CD14-positive monocyte (primary cell): ENCODE measurements around the gene RGS13. TPM values are rescaled to one million over a fixed set of nuclear protein-coding genes. Genes with fewer than 3 reads are reported as not detected.

Experiments used
- DNase-seq, 3 donors: peaks; one replicate each; pipeline ENCODE4 v3.0.0-alpha.2; 2011 to 2022
- H2AFZ ChIP-seq: 2 replicates; pipeline ENCODE4 v1.6.0; 2012; ENCODE audit warnings: mild to moderate bottlenecking, low read depth, low read length, inconsistent platforms; ENCODE audit not compliant: insufficient read depth, poor library complexity, severe bottlenecking
- H3K27ac ChIP-seq, 2 donors: 1 replicate in 1 of 2; 2 replicates in 1 of 2; pipeline ENCODE4 v1.5.1; 2012 to 2013; ENCODE audit warnings: low read length in 2 of 2, control low read depth in 1 of 2, inconsistent platforms in 1 of 2, low read depth in 1 of 2, mild to moderate bottlenecking in 1 of 2
- H3K27me3 ChIP-seq, 2 donors: one replicate each; pipeline versions ENCODE4 v1.6.0 to v1.6.1; 2011 to 2013; ENCODE audit warnings: low read length in 2 of 2; ENCODE audit not compliant: control insufficient read depth in 2 of 2, insufficient read depth in 2 of 2
- H3K36me3 ChIP-seq, 2 donors: replicated peaks in 1 of 2; 1 replicate in 1 of 2; 2 replicates in 1 of 2; pipeline versions ENCODE4 v1.5.1 to v1.6.1; 2012 to 2013; ENCODE audit warnings: low read length in 2 of 2, control low read depth in 1 of 2, inconsistent platforms in 1 of 2, mild to moderate bottlenecking in 1 of 2; ENCODE audit not compliant: insufficient read depth in 2 of 2, control insufficient read depth in 1 of 2
- H3K4me1 ChIP-seq, 2 donors: 1 replicate in 1 of 2; 2 replicates in 1 of 2; pipeline versions ENCODE4 v1.5.1 to v1.6.1; 2012 to 2013; ENCODE audit warnings: low read length in 2 of 2, control low read depth in 1 of 2, inconsistent platforms in 1 of 2, mild to moderate bottlenecking in 1 of 2, moderate library complexity in 1 of 2; ENCODE audit not compliant: insufficient read depth in 2 of 2, control insufficient read depth in 1 of 2
- H3K4me2 ChIP-seq: replicated peaks from 2 replicates; pipeline ENCODE3; 2012; ENCODE audit warnings: low read length, moderate library complexity, mild to moderate bottlenecking; ENCODE audit not compliant: poor library complexity, severe bottlenecking; ENCODE audit errors: extremely low read depth
- H3K4me3 ChIP-seq, 3 experiments: fragments of 200-600 bp in 1 of 3; sonication (generic) in 1 of 3; replicated peaks in 1 of 3; 1 replicate in 2 of 3; 2 replicates in 1 of 3; pipeline ENCODE4 v1.5.1; 2011 to 2013; ENCODE audit warnings: low read length in 3 of 3, mild to moderate bottlenecking in 3 of 3, control low read depth in 2 of 3, low read depth in 2 of 3, inconsistent platforms in 1 of 3, moderate library complexity in 1 of 3
- H3K79me2 ChIP-seq: 2 replicates; pipeline ENCODE4 v1.6.0; 2012; ENCODE audit warnings: mild to moderate bottlenecking, control low read depth, inconsistent platforms, low read length, moderate library complexity; ENCODE audit not compliant: insufficient read depth
- H3K9ac ChIP-seq: 2 replicates; pipeline ENCODE4 v1.6.0; 2017; ENCODE audit warnings: low read length, mild to moderate bottlenecking; ENCODE audit not compliant: insufficient read depth, poor library complexity, severe bottlenecking
- H3K9me3 ChIP-seq, 2 donors: replicated peaks in 1 of 2; 1 replicate in 1 of 2; 2 replicates in 1 of 2; pipeline versions ENCODE4 v1.5.1 to v1.6.1; 2012 to 2013; ENCODE audit warnings: low read length in 2 of 2, control low read depth in 1 of 2; ENCODE audit not compliant: control insufficient read depth in 1 of 2, insufficient read depth in 1 of 2
- H4K20me1 ChIP-seq: 2 replicates; pipeline ENCODE4 v1.6.0; 2012; ENCODE audit warnings: mild to moderate bottlenecking, low read length, control low read depth, moderate library complexity; ENCODE audit not compliant: insufficient read depth
- H3K27ac Mint-ChIP-seq, 7 donors: one replicate each; pipeline ENCODE4 v1.8.0; 2020; ENCODE audit warnings: mild to moderate bottlenecking in 7 of 7, mixed read lengths in 7 of 7, moderate library complexity in 6 of 7, inconsistent platforms in 2 of 7
- H3K27me3 Mint-ChIP-seq, 3 donors: one replicate each; pipeline ENCODE4 v1.8.0; 2021 to 2022; ENCODE audit warnings: low read depth in 3 of 3, mild to moderate bottlenecking in 3 of 3, mixed read lengths in 3 of 3, moderate library complexity in 3 of 3, inconsistent platforms in 1 of 3
- H3K36me3 Mint-ChIP-seq, 2 donors: one replicate each; pipeline ENCODE4 v1.8.0; 2020; ENCODE audit warnings: mixed read lengths in 2 of 2, inconsistent platforms in 1 of 2, mild to moderate bottlenecking in 1 of 2
- H3K4me1 Mint-ChIP-seq: one replicate; pipeline ENCODE4 v1.8.0; 2020; ENCODE audit warnings: mild to moderate bottlenecking, mixed read lengths
- H3K4me3 Mint-ChIP-seq, 2 donors: one replicate each; pipeline ENCODE4 v1.8.0; 2020; ENCODE audit warnings: mild to moderate bottlenecking in 2 of 2, mixed read lengths in 2 of 2, moderate library complexity in 1 of 2
- H3K9me3 Mint-ChIP-seq, 7 donors: one replicate each; pipeline ENCODE4 v1.8.0; 2020 to 2022; ENCODE audit warnings: mixed read lengths in 7 of 7, mild to moderate bottlenecking in 6 of 7, moderate library complexity in 6 of 7, inconsistent platforms in 2 of 7
- WGBS: methylation state at CpG from one replicate; pipeline ENCODE4 v1.1.5; 2013; ENCODE audit warnings: missing lambda C conversion rate; ENCODE audit not compliant: insufficient coverage; 5-methylcytosine and 5-hydroxymethylcytosine counted together
- intact Hi-C, 2 donors: fragments of 100-400 bp; cut with micrococcal nuclease; formaldehyde crosslinking; loops; one replicate each; pipeline versions ENCODE4 v1.15.0 to v1.15.1; 2023
- polyA plus RNA-seq, 3 donors: library from polyadenylated mRNA; depleted of rRNA in 1 of 3; unstranded in 2 of 3; stranded (reverse) in 1 of 3; fragments of 300-500 nt in 2 of 3; fragments of >200 nt in 1 of 3; fragmentation: Illumina TruSeq in 2 of 3; gene quantifications; 1 replicate in 2 of 3; 2 replicates in 1 of 3; pipeline ENCODE4 v1.2.3, GENCODE V29; 2012 to 2021
- TF ChIP-seq, protein P1 (sequence below): fragments of 200-600 bp; IDR thresholded peaks from one replicate; pipeline ENCODE4 v1.8.0; 2022; ENCODE audit warnings: antibody characterized with exemption, mild to moderate bottlenecking

Gene RGS13
- polyA plus RNA-seq, 3 donors, result not detected

DNA sequence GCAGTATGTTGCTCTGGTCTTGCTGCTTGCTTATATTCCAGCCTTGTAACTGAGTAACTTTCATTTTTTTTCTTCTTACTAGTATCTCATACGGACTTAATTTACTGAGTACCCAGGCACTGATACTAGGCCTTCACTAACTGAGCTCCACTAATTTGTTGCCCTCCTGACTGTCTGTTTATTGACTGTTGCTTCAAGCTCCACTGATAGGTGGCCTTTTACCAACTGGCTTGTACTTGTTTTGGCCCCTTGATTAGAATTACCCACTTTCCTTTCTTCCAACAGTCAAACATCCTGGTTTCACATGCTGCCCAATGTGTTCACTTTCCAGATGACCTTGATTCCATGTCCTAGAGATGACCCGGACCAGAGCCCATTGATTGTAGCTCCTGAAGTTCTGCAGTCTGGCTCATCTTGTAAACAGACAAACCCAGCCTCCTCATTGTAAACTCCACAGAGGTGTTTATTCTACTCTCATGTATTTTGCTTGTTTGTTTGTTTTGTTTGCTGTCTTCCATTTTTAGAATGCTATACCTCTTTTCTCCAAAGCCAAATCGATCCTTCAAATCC is 32.6 kb upstream of the RGS13 start:
- peaks cover 0 to 4% (median 0%) of the 10 kb centered on the region in 3 donors for H3K27me3 Mint-ChIP-seq
- Histone ChIP-seq H3K9me3 (no peaks in the 10 kb centered on the region), H3K27me3 (no peaks in the 10 kb centered on the region)

DNA sequence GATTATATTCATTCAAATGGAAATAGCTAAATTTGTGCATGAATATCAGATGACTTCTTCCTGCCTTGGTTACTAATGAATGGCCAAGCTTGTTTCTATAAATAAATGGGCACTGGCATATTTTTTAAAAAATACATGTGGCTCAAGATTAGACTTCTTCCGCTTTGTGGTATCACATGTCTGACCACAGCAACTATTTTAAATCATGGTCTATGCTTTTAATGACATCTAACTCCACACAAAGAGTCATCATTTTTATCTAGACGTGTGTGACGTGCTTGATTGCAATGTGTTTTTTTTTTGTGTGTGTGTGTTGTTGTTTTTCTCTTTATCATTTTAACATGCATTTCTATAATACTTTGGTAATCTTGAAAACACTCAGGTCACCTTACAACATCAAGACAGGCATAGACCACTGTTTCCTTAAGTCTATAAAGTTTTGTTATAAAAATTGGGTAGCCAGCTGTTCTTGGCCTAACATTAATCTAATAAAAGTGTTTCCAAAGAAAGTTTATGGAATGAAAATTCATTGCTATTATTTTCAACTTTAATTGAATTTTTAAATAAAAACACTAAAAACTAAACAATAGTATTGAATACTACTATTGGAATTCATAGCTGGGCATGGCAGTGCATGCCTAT is 30.8 kb upstream of the RGS13 start:
- Histone ChIP-seq H3K36me3 (no peaks in the 10 kb centered on the region), H3K4me1 (peaks cover 12 to 18% of the 10 kb centered on the region in 2 donors), H3K9me3 (no peaks in the 10 kb centered on the region), H2AFZ (no peak overlapping the region), H4K20me1 (no peaks in the 10 kb centered on the region), H3K27me3 (no peaks in the 10 kb centered on the region), H3K79me2 (no peaks in the 10 kb centered on the region), H3K9ac (no peak overlapping the region), H3K4me3 (no peak overlapping the region), H3K27ac (no peak overlapping the region), H3K4me2 (no peak overlapping the region)
- H3K4me1 Mint-ChIP-seq, result peaks cover 18% of the 10 kb centered on the region
- no CpG with 5 or more reads among the region's 3 CpGs for WGBS
- peak overlapping the region; percentile 28 to 89 (median 82) for H3K27ac Mint-ChIP-seq
- no peaks in the 10 kb centered on the region for H3K9me3 Mint-ChIP-seq
- H3K27me3 Mint-ChIP-seq, result peaks cover 0 to 4% (median 0%) of the 10 kb centered on the region in 3 donors
- TF ChIP-seq, protein P1, sequence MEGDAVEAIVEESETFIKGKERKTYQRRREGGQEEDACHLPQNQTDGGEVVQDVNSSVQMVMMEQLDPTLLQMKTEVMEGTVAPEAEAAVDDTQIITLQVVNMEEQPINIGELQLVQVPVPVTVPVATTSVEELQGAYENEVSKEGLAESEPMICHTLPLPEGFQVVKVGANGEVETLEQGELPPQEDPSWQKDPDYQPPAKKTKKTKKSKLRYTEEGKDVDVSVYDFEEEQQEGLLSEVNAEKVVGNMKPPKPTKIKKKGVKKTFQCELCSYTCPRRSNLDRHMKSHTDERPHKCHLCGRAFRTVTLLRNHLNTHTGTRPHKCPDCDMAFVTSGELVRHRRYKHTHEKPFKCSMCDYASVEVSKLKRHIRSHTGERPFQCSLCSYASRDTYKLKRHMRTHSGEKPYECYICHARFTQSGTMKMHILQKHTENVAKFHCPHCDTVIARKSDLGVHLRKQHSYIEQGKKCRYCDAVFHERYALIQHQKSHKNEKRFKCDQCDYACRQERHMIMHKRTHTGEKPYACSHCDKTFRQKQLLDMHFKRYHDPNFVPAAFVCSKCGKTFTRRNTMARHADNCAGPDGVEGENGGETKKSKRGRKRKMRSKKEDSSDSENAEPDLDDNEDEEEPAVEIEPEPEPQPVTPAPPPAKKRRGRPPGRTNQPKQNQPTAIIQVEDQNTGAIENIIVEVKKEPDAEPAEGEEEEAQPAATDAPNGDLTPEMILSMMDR, result no peak
- no peak overlapping the region for H3K4me3 Mint-ChIP-seq
- intact Hi-C loops, result loop anchor here (5.0 to 10.0 kb wide), 6 partner anchors 90 to 417 kb away; partner anchors contain the start of gene RGS2 (in 2 of the 2)
- no peaks in the 10 kb centered on the region for H3K36me3 Mint-ChIP-seq
- DNase-seq, result peak; percentile 62 to 76 (median 71)

More for the DNA sequence above, 32.6 kb upstream of the RGS13 start:
- no peaks in the 10 kb centered on the region for H4K20me1 ChIP-seq
- no peak overlapping the region for H3K4me2 ChIP-seq
- peaks cover 4 to 6% of the 10 kb centered on the region in 2 donors for H3K4me1 ChIP-seq
- H3K9ac ChIP-seq, result no peak overlapping the region
- H3K79me2 ChIP-seq, result no peaks in the 10 kb centered on the region
- no peaks in the 10 kb centered on the region for H3K9me3 Mint-ChIP-seq
- no peak overlapping the region for H2AFZ ChIP-seq
- 91% methylated on average over 1 of the region's 3 CpGs for WGBS
- no peak for DNase-seq
- no peak overlapping the region for H3K4me3 ChIP-seq
- TF ChIP-seq, protein P1, result no peak
- no peaks in the 10 kb centered on the region for H3K36me3 ChIP-seq
- no peaks in the 10 kb centered on the region for H3K36me3 Mint-ChIP-seq
- peaks cover 4% of the 10 kb centered on the region for H3K4me1 Mint-ChIP-seq
- no peak overlapping the region for H3K4me3 Mint-ChIP-seq
- H3K27ac Mint-ChIP-seq, result peak overlapping the region in 1 of 7 donors; percentile 64
- no peak overlapping the region for H3K27ac ChIP-seq
- intact Hi-C loops, result loop anchor here (10.0 kb wide), 3 partner anchors 89 to 341 kb away; partner anchors contain the start of gene RGS2 (in 1 of the 2)
